HG03280 (cell line): Measurements from ENCODE around the gene DLEU7.

Experiments
- ATAC-seq: cut with Tn5 transposase; IDR thresholded peaks from one replicate; pipeline ENCODE4 v1.9.1; 2021; ENCODE audit warnings: mild to moderate bottlenecking, moderate library complexity; ENCODE audit not compliant: unreplicated experiment

DLEU7 gene

GRCh38 chr13:50797091-50797490 is 46.4 kb downstream of the DLEU7 start:
- no peak for ATAC-seq

- no peak for ATAC-seq
Observed at GRCh38 chr13:50796463-50796862, 47.0 kb downstream of the DLEU7 start.

GRCh38 chr13:50794226-50794625 is 49.3 kb downstream of the DLEU7 start:
- no peak for ATAC-seq

GRCh38 chr13:50793026-50793425 is 50.5 kb downstream of the DLEU7 start:
- ATAC-seq, result no peak

GRCh38 chr13:50788551-50789210 is 54.8 kb downstream of the DLEU7 start:
- ATAC-seq, result no peak

- ATAC-seq, result no peak
Observed at GRCh38 chr13:50787316-50788195, 55.9 kb downstream of the DLEU7 start.

GRCh38 chr13:50783717-50784290 is 59.7 kb downstream of the DLEU7 start:
- no peak for ATAC-seq

- no peak for ATAC-seq
Observed at GRCh38 chr13:50783066-50783465, 60.4 kb downstream of the DLEU7 start.

GRCh38 chr13:50780201-50781015 is 63.1 kb downstream of the DLEU7 start:
- ATAC-seq, result no peak

GRCh38 chr13:50779443-50780200 is 63.9 kb downstream of the DLEU7 start:
- no peak for ATAC-seq
